GM12878 (cell line): ENCODE data around the gene IL1B. TPM values are rescaled to one million over a fixed set of nuclear protein-coding genes. Genes with fewer than 3 reads are reported as not detected.

Experiments
- FOS ChIP-seq: IDR thresholded peaks from 3 replicates; pipeline ENCODE4 v1.6.1; 2011; ENCODE audit warnings: borderline replicate concordance; ENCODE audit not compliant: insufficient read length; ENCODE audit errors: extremely low read depth
- JUND ChIP-seq: IDR thresholded peaks from 2 replicates; pipeline ENCODE4 v1.6.1; 2012; ENCODE audit warnings: low read depth, mild to moderate bottlenecking, low read length, improper control_type of control experiment, moderate library complexity
- MAX ChIP-seq: IDR thresholded peaks from 2 replicates; pipeline ENCODE4 v1.6.1; 2012; ENCODE audit warnings: low read depth, low read length, improper control_type of control experiment
- MXI1 ChIP-seq: fragments of 150-350 bp; IDR thresholded peaks from 2 replicates; pipeline ENCODE4 v1.6.1; 2011; ENCODE audit warnings: low read depth, mild to moderate bottlenecking, inconsistent platforms, low read length, improper control_type of control experiment
- USF2 ChIP-seq: IDR thresholded peaks from 2 replicates; pipeline ENCODE4 v1.6.1; 2011; ENCODE audit warnings: low read depth, low read length, improper control_type of control experiment, borderline replicate concordance
- ZBTB40 ChIP-seq: fragments of 450-650 bp; IDR thresholded peaks from 2 replicates; pipeline ENCODE4 v1.6.1; 2016; ENCODE audit warnings: mild to moderate bottlenecking, moderate library complexity, borderline replicate concordance
- polyA plus RNA-seq, 11 experiments: library from polyadenylated mRNA; depleted of rRNA in 4 of 11; unstranded in 6 of 11; stranded (reverse) in 5 of 11; fragments of >200 nt; fragmentation: Nextera tagmentation in 4 of 11; fragmentation: Illumina TruSeq in 1 of 11; extraction: Ambion mirVana in 4 of 11; extraction: Trizol in 1 of 11; gene quantifications; 1 replicate in 1 of 11; 2 replicates in 10 of 11; pipeline versions ENCODE4 v1.2.1 to v1.2.3, GENCODE V29; 2011 to 2016; ENCODE audit warnings: inconsistent platforms in 2 of 11, missing spikeins in 2 of 11, low read depth in 1 of 11
- total RNA-seq, 4 experiments: library from RNA; depleted of rRNA in 3 of 4; stranded (reverse); fragments of >200 nt in 3 of 4; fragmentation: Illumina TruSeq in 1 of 4; extraction: Trizol in 1 of 4; gene quantifications; 2 replicates each; pipeline versions ENCODE4 v1.2.1 to v1.2.3, GENCODE V29; 2013 to 2021

IL1B gene
- total and polyA plus RNA-seq, 10 of the 15 experiments (the other 5 are each of a cell fraction or from before 2014, with no cell fraction given), result 0.20 to 1.6 (median 0.84) TPM

GRCh38 chr2:112866128-112866835 lies 29.7 kb upstream of the IL1B start (continued):
- TF ChIP-seq MAX, result no peak
- no peak for TF ChIP-seq USF2
- TF ChIP-seq ZBTB40, result no peak
- TF ChIP-seq JUND, result no peak
- TF ChIP-seq FOS, result no peak
- no peak for TF ChIP-seq MXI1
